Neuronal stem cell (in vitro differentiated cells): ENCODE results near the gene CCDC3.

Source experiments
- DNase-seq: peaks from one replicate; pipeline ENCODE4 v3.0.0-alpha.2; 2013; ENCODE audit warnings: low spot score
- H2AFZ ChIP-seq: one replicate; pipeline ENCODE4 v1.6.1; 2013; ENCODE audit warnings: mild to moderate bottlenecking, low read length, inconsistent platforms
- H2AK5ac ChIP-seq: 2 replicates; pipeline ENCODE4 v1.6.1; 2013; ENCODE audit warnings: low read depth, mild to moderate bottlenecking, inconsistent platforms, low read length, moderate library complexity, mixed read lengths
- H2BK120ac ChIP-seq: 2 replicates; pipeline ENCODE4 v1.6.1; 2013; ENCODE audit warnings: low read depth, mild to moderate bottlenecking, inconsistent platforms, low read length, moderate library complexity, mixed read lengths
- H2BK12ac ChIP-seq: one replicate; pipeline ENCODE4 v1.6.1; 2013; ENCODE audit warnings: low read length, inconsistent platforms
- H2BK15ac ChIP-seq: 2 replicates; pipeline ENCODE4 v1.6.1; 2013; ENCODE audit warnings: mild to moderate bottlenecking, low read length, inconsistent platforms, mixed read lengths
- H2BK5ac ChIP-seq: one replicate; pipeline ENCODE4 v1.6.1; 2013; ENCODE audit warnings: inconsistent platforms, mild to moderate bottlenecking, low read length, moderate library complexity
- H3K14ac ChIP-seq: one replicate; pipeline ENCODE4 v1.6.1; 2013; ENCODE audit warnings: low read length, inconsistent platforms
- H3K18ac ChIP-seq: 2 replicates; pipeline ENCODE4 v1.6.1; 2013; ENCODE audit warnings: low read length, inconsistent platforms
- H3K23ac ChIP-seq: 2 replicates; pipeline ENCODE4 v1.6.1; 2013; ENCODE audit warnings: low read depth, mild to moderate bottlenecking, mixed read lengths, low read length, inconsistent platforms; ENCODE audit not compliant: poor library complexity
- H3K27ac ChIP-seq: replicated peaks from 3 replicates; pipeline ENCODE4 v1.5.1; 2013; ENCODE audit warnings: low read length, inconsistent platforms
- H3K27me3 ChIP-seq, 3 experiments: 2 replicates each; pipeline ENCODE4 v1.6.1; 2013; ENCODE audit warnings: low read length in 3 of 3, mild to moderate bottlenecking in 2 of 3, inconsistent platforms in 1 of 3, low read depth in 1 of 3, mixed read lengths in 1 of 3, moderate library complexity in 1 of 3; ENCODE audit not compliant: control insufficient read depth in 3 of 3, insufficient read depth in 3 of 3
- H3K36me3 ChIP-seq, 2 donors: replicated peaks in 1 of 2; 2 replicates each; pipeline ENCODE4 v1.6.1; 2013; ENCODE audit warnings: low read length in 2 of 2; ENCODE audit not compliant: control insufficient read depth in 2 of 2, insufficient read depth in 2 of 2
- H3K4ac ChIP-seq: 2 replicates; pipeline ENCODE4 v1.6.1; 2013; ENCODE audit warnings: inconsistent platforms, mild to moderate bottlenecking, low read length, moderate library complexity
- H3K4me1 ChIP-seq, 2 donors: 1 replicate in 1 of 2; 2 replicates in 1 of 2; pipeline ENCODE4 v1.6.1; 2013; ENCODE audit warnings: low read length in 2 of 2, low read depth in 1 of 2; ENCODE audit not compliant: control insufficient read depth in 2 of 2, insufficient read depth in 1 of 2
- H3K4me2 ChIP-seq: one replicate; pipeline ENCODE4 v1.6.1; 2013; ENCODE audit warnings: mild to moderate bottlenecking, low read length, inconsistent platforms; ENCODE audit not compliant: insufficient read depth, poor library complexity, severe bottlenecking
- H3K4me3 ChIP-seq, 2 donors: 2 replicates each; pipeline ENCODE4 v1.5.1; 2013; ENCODE audit warnings: low read length in 2 of 2, mild to moderate bottlenecking in 2 of 2, inconsistent platforms in 1 of 2, moderate library complexity in 1 of 2
- H3K79me1 ChIP-seq: one replicate; pipeline ENCODE4 v1.6.1; 2013; ENCODE audit warnings: low read depth, mild to moderate bottlenecking, inconsistent platforms, low read length, moderate library complexity
- H3K9ac ChIP-seq: one replicate; pipeline ENCODE4 v1.6.1; 2013; ENCODE audit warnings: mild to moderate bottlenecking, low read depth, low read length, inconsistent platforms; ENCODE audit not compliant: poor library complexity
- H3K9me3 ChIP-seq, 2 donors: replicated peaks in 1 of 2; 2 replicates each; pipeline versions ENCODE3 to v1.6.1; 2013; ENCODE audit warnings: low read length in 2 of 2, mild to moderate bottlenecking in 2 of 2, inconsistent platforms in 1 of 2, low read depth in 1 of 2, mixed read lengths in 1 of 2, moderate library complexity in 1 of 2; ENCODE audit not compliant: control insufficient read depth in 2 of 2, insufficient read depth in 1 of 2
- H4K8ac ChIP-seq: one replicate; pipeline ENCODE4 v1.6.1; 2013; ENCODE audit warnings: low read depth, mild to moderate bottlenecking, inconsistent platforms, low read length, moderate library complexity
- H4K91ac ChIP-seq: one replicate; pipeline ENCODE4 v1.6.1; 2013; ENCODE audit warnings: low read length, low read depth, mild to moderate bottlenecking, inconsistent platforms; ENCODE audit not compliant: poor library complexity
- WGBS, 2 donors: extraction: QIAGEN DNeasy Blood & Tissue Kit; methylation state at CpG; one replicate each; pipeline ENCODE4 v1.1.7; 2013; ENCODE audit warnings: missing lambda C conversion rate in 2 of 2, mixed read lengths in 1 of 2; ENCODE audit not compliant: insufficient read length in 2 of 2, insufficient replicate concordance in 1 of 2; ENCODE audit errors: extremely low coverage in 2 of 2; 5-methylcytosine and 5-hydroxymethylcytosine counted together

Gene CCDC3

DNA sequence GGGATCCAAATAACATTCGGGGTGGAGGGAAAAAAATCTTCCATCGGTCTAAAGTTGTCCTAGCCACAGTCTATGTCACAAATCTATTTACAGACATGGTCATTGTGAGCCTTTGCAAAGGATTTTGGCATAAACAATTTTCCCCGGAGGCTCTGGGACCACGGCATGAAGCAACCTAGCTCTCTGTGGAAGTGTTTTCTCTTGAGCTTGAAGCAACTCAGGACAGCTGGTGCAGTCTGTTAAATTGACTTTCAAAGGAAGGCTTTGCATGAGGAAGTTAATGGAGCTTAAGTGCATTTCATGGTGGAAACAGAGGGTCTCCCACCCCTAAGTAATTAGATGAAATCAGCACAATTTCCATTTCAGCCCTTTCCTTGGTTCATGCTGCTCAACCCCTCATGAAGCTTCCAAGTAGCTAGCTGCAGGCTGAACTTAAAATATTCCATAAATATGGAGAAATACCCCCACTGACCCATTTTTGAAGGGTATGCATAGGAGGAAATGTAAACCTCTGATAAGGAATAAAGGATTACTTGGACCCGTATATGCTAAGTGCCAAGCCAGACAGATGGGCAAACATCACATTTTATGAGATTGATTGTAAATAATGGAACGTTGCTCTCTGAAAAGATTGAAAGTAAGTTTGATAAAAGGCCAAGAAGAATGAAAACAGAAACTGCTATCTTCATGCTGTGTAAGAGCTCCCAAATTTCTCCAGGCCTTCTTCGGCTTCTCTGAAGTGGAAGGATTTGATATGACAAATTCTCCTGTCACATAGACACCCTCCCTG lies 39.9 kb downstream of the CCDC3 start:
- H3K4me3 ChIP-seq = no peak overlapping the region
- peaks cover 0 to 2% of the 10 kb centered on the region in 2 donors for H3K9me3 ChIP-seq
- no peaks in the 10 kb centered on the region for H3K36me3 ChIP-seq
- no peak overlapping the region for H2BK12ac ChIP-seq
- no peak overlapping the region for H4K91ac ChIP-seq
- no peak overlapping the region for H2BK5ac ChIP-seq
- peaks cover 0 to 4% (median 0%) of the 10 kb centered on the region in 3 experiments for H3K27me3 ChIP-seq
- no peak overlapping the region for H3K18ac ChIP-seq
- no peaks in the 10 kb centered on the region for H3K79me1 ChIP-seq
- H3K4me2 ChIP-seq = no peak overlapping the region
- H2AFZ ChIP-seq = no peak overlapping the region
- H3K23ac ChIP-seq = no peak overlapping the region
- no peak overlapping the region for H2AK5ac ChIP-seq
- no CpG with 5 or more reads among the region's 7 CpGs for WGBS, 2 donors
- H4K8ac ChIP-seq = no peak overlapping the region
- no peak overlapping the region for H2BK15ac ChIP-seq
- H3K9ac ChIP-seq = no peak overlapping the region
- no peak overlapping the region for H3K4ac ChIP-seq
- H3K14ac ChIP-seq = no peak overlapping the region
- H3K4me1 ChIP-seq = no peaks in the 10 kb centered on the region
- DNase-seq = no peak
- no peak overlapping the region for H2BK120ac ChIP-seq
- no peak overlapping the region for H3K27ac ChIP-seq

DNA sequence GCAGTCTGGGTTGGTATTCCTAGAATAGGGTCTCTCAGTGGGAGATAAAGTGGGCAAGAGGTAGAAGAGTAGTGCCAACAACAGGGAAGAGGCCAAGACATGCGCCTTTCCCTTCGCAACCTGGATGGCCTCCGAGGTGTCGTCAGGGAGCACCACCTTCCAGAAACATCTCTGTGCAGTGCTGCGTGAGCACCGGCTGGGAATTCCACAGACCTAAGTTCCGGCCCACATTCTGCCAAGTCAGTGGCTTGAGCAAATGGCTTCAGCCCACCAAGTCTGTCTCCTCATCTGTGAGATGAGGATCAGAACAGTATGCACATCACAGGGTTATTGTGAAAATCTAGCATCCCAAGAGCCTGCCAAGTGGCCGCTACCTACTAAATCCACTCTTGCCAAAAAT lies 40.6 kb downstream of the CCDC3 start:
- DNase-seq = no peak
- H2BK15ac ChIP-seq = no peak overlapping the region
- no peak overlapping the region for H3K4ac ChIP-seq
- peaks cover 0 to 2% of the 10 kb centered on the region in 2 donors for H3K9me3 ChIP-seq
- no peak overlapping the region for H2BK120ac ChIP-seq
- H3K18ac ChIP-seq = no peak overlapping the region
- H3K4me2 ChIP-seq = no peak overlapping the region
- H2BK12ac ChIP-seq = no peak overlapping the region
- H3K23ac ChIP-seq = no peak overlapping the region
- H3K36me3 ChIP-seq = no peaks in the 10 kb centered on the region
- WGBS, 2 donors = no CpG with 5 or more reads among the region's 8 CpGs
- no peak overlapping the region for H2AK5ac ChIP-seq
- no peak overlapping the region for H4K91ac ChIP-seq
- peaks cover 0 to 4% (median 0%) of the 10 kb centered on the region in 3 experiments for H3K27me3 ChIP-seq
- no peak overlapping the region for H3K27ac ChIP-seq
- H3K4me3 ChIP-seq = no peak overlapping the region
- no peaks in the 10 kb centered on the region for H3K4me1 ChIP-seq
- H3K14ac ChIP-seq = no peak overlapping the region
- no peak overlapping the region for H3K9ac ChIP-seq
- H3K79me1 ChIP-seq = no peaks in the 10 kb centered on the region
- H4K8ac ChIP-seq = no peak overlapping the region
- no peak overlapping the region for H2AFZ ChIP-seq
- H2BK5ac ChIP-seq = no peak overlapping the region

DNA sequence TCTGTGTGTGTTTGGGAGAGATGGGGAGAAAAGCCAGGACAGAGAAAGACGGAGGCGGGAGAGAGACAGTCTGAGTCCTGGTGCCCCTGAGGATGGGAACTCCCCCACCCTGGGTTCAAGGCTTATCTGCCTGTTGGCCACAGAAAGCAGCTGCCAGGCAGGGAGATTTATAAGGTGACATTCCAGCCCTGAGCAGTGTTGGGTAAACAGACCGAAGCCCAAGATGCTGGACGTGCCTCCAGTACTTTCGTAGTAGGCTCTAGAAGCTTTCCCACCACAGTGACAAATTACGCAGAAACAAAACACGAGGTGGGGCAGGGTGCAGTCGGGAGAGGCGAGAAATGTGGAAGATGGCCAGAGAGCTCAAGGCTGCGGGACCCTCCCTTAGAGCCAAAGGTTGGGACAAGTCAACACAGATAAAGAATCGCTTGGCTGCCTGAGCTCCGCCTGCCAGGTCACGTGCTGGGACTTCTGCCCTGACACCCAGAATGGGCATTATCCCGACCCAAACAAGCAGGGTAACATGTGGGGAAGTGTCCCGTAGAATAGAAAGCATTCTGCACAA lies 41.1 kb downstream of the CCDC3 start:
- Histone ChIP-seq H4K8ac (no peak overlapping the region), H3K36me3 (no peaks in the 10 kb centered on the region), H3K14ac (no peak overlapping the region), H2AFZ (no peak overlapping the region), H3K79me1 (no peaks in the 10 kb centered on the region), H3K9ac (no peak overlapping the region), H3K4me3 (no peak overlapping the region), H3K4ac (no peak overlapping the region), H3K9me3 (peaks cover 0 to 2% of the 10 kb centered on the region in 2 donors), H3K4me1 (no peaks in the 10 kb centered on the region), H2AK5ac (no peak overlapping the region), H4K91ac (no peak overlapping the region), H2BK120ac (no peak overlapping the region), H3K4me2 (no peak overlapping the region), H2BK5ac (no peak overlapping the region), H2BK15ac (no peak overlapping the region), H3K27me3 (peaks cover 0 to 4% (median 0%) of the 10 kb centered on the region in 3 experiments), H3K18ac (peak overlapping the region; percentile 42), H2BK12ac (no peak overlapping the region), H3K23ac (no peak overlapping the region), H3K27ac (no peak overlapping the region)
- no CpG with 5 or more reads among the region's 15 CpGs for WGBS, 2 donors
- DNase-seq = no peak

DNA sequence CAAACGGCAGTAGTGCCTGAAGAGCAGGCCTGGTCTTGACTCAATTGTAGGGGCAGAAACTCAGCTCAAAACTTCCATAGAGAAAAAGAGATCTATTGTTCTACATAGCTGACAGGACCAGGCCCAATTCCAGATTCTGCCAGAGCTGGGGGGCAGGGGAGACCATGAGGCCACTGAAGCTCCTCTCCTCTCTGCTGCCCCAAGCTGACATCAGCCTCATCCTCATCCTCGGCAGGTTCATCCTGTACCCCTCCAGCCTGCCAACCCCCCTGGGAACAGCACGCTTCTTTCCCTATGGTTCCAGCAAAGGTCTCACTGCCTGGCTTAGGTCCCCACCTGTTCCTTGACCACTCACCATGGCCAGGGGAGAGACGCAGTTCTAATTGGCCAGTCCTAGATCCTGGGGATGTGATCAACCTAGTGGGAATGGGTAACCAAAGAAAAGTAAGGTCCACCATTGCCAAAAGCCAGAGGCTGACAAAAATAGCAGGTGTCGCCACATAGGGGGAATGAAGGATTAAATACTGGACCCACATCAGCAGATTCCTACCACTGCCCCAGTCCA lies 42.9 kb downstream of the CCDC3 start:
- Histone ChIP-seq H3K36me3 (no peaks in the 10 kb centered on the region), H2AFZ (no peak overlapping the region), H3K23ac (no peak overlapping the region), H3K4me2 (no peak overlapping the region), H3K79me1 (no peaks in the 10 kb centered on the region), H2BK15ac (no peak overlapping the region), H3K4me3 (no peak overlapping the region), H4K8ac (no peak overlapping the region), H3K4ac (no peak overlapping the region), H4K91ac (no peak overlapping the region), H3K27ac (no peak overlapping the region), H3K14ac (no peak overlapping the region), H2AK5ac (no peak overlapping the region), H2BK12ac (no peak overlapping the region), H3K4me1 (no peaks in the 10 kb centered on the region), H3K9ac (no peak overlapping the region), H2BK5ac (no peak overlapping the region), H2BK120ac (no peak overlapping the region), H3K9me3 (peaks cover 0 to 2% of the 10 kb centered on the region in 2 donors), H3K27me3 (peaks cover 0 to 4% (median 0%) of the 10 kb centered on the region in 3 experiments), H3K18ac (no peak overlapping the region)
- WGBS, 2 donors = no CpG with 5 or more reads among the region's 5 CpGs
- DNase-seq = no peak
